Neural cell (in vitro differentiated cells): ENCODE measurements around the gene POLR2H.

Experiments
- CTCF ChIP-seq: fragments of 450-650 bp; IDR thresholded peaks from 2 replicates; pipeline ENCODE4 v1.5.1; 2014; ENCODE audit warnings: antibody characterized with exemption, mild to moderate bottlenecking, moderate library complexity; ENCODE audit not compliant: poor library complexity, severe bottlenecking
- EP300 ChIP-seq: fragments of 450-650 bp; conservative IDR thresholded peaks from 2 replicates; pipeline ENCODE4 v1.6.1; 2014; ENCODE audit warnings: antibody characterized with exemption, mild to moderate bottlenecking, moderate library complexity; ENCODE audit not compliant: poor library complexity, severe bottlenecking
- MXI1 ChIP-seq: fragments of 450-650 bp; conservative IDR thresholded peaks from 2 replicates; pipeline ENCODE4 v1.6.1; 2014; ENCODE audit warnings: antibody characterized with exemption, mild to moderate bottlenecking; ENCODE audit not compliant: poor library complexity, severe bottlenecking
- POLR2AphosphoS5 ChIP-seq: IDR thresholded peaks from 2 replicates; pipeline ENCODE4 v1.6.1; 2012
- RAD21 ChIP-seq: fragments of 450-650 bp; conservative IDR thresholded peaks from 2 replicates; pipeline ENCODE4 v1.6.1; 2014; ENCODE audit warnings: antibody characterized with exemption, mild to moderate bottlenecking, moderate library complexity

GRCh38 chr3:184314700-184315542, 46.6 kb upstream of the POLR2H start:
- TF ChIP-seq POLR2AphosphoS5: no peak
- no peak for TF ChIP-seq CTCF
- peak; percentile 68 for TF ChIP-seq MXI1
- TF ChIP-seq RAD21: no peak
- TF ChIP-seq EP300: no peak
